AG04449 (cell line): ENCODE results near the gene ZNF441.

Source experiments
- CTCF ChIA-PET: fragments of 350-600 bp; formaldehyde crosslinking; extraction: SDS; loops from one replicate; lab custom pipeline; 2021; ENCODE audit warnings: antibody characterized with exemption; lab: Yijun Ruan, JAX
- POLR2A ChIA-PET: fragments of 400-600, 350-600 bp; formaldehyde crosslinking; extraction: SDS; loops from one replicate; lab custom pipeline; 2020; ENCODE audit warnings: antibody characterized with exemption, inconsistent platforms; lab: Yijun Ruan, JAX
- DNase-seq: peaks from one replicate; pipeline ENCODE4 v3.0.0-alpha.2; 2010; ENCODE audit warnings: low read depth, low spot score
- H3K4me3 ChIP-seq: 2 replicates; pipeline ENCODE4 v1.5.1; 2011; ENCODE audit warnings: low read depth, mild to moderate bottlenecking, control low read depth, low read length
- CTCF ChIP-seq: IDR thresholded peaks from one replicate; pipeline ENCODE4 v1.5.1; 2011; ENCODE audit warnings: mild to moderate bottlenecking, moderate library complexity, low read length, control low read depth, inconsistent platforms; ENCODE audit not compliant: insufficient read depth; ENCODE audit errors: missing control alignments

The ZNF441 gene

GRCh38 chr19:11766597-11767591 lies at the start of gene ZNF441:
TSS of gene ZNF441 (plus strand) at chr19:11767000. CDS start at chr19:11767194, 194 bp downstream.
- TF ChIP-seq CTCF, result no peak
- POLR2A ChIA-PET, result no interaction called here
- H3K4me3 ChIP-seq, result peak within 1 kb of the TSS; percentile 95
- peak; percentile 42 for DNase-seq
- CTCF ChIA-PET, result interaction anchor here (1.1 to 2.5 kb wide), 4 partner anchors 31 to 65 kb away, joined by 3 to 10 read pairs (median 4); partner anchors contain the start of genes ZNF440 and ZNF491

- no peak for DNase-seq
- no peak for TF ChIP-seq CTCF
- no peak overlapping the region for H3K4me3 ChIP-seq
- ChIA-PET CTCF (interaction anchor here (1.2 kb wide), 1 partner anchor 22 kb away, joined by 3 read pairs; no protein-coding TSS in a partner anchor), POLR2A (no interaction called here)
Measured at GRCh38 chr19:11721681-11722080, 45.1 kb upstream of the ZNF441 start.

GRCh38 chr19:11722414-11722813 lies 44.4 kb upstream of the ZNF441 start:
- POLR2A ChIA-PET, result no interaction called here
- H3K4me3 ChIP-seq, result no peak overlapping the region
- no peak for TF ChIP-seq CTCF
- CTCF ChIA-PET, result interaction anchor here (1.2 kb wide), 1 partner anchor 22 kb away, joined by 3 read pairs; no protein-coding TSS in a partner anchor
- no peak for DNase-seq

- H3K4me3 ChIP-seq, result no peak overlapping the region
- ChIA-PET POLR2A (no interaction called here), CTCF (interaction anchor here (0.6 kb wide), 1 partner anchor 28 kb away, joined by 3 read pairs; no protein-coding TSS in a partner anchor)
- DNase-seq, result no peak
- TF ChIP-seq CTCF, result no peak
Measured at GRCh38 chr19:11729586-11729985, 37.2 kb upstream of the ZNF441 start.

- ChIA-PET POLR2A (no interaction called here), CTCF (interaction anchor here (0.9 to 3.7 kb wide), 3 partner anchors 34 to 62 kb away, joined by 3 to 14 read pairs (median 4); partner anchors contain the start of gene ZNF491)
- TF ChIP-seq CTCF, result no peak
- no peak overlapping the region for H3K4me3 ChIP-seq
- DNase-seq, result no peak
Measured at GRCh38 chr19:11735375-11735774, 31.4 kb upstream of the ZNF441 start.

GRCh38 chr19:11736696-11737095 lies 30.1 kb upstream of the ZNF441 start:
- POLR2A ChIA-PET, result interaction anchor here (0.6 to 1.4 kb wide), 4 partner anchors 41 to 942 kb away, joined by 3 to 4 read pairs (median 3); no protein-coding TSS in a partner anchor
- CTCF ChIA-PET, result interaction anchor here (0.8 to 3.7 kb wide), 4 partner anchors 20 to 61 kb away, joined by 3 to 14 read pairs (median 4); partner anchors contain the start of gene ZNF491
- TF ChIP-seq CTCF, result no peak
- DNase-seq, result no peak
- H3K4me3 ChIP-seq, result peak overlapping the region; percentile 18
